AG09309 (cell line): ENCODE results near the gene GLI3.

Source experiments
- DNase-seq: peaks from one replicate; pipeline ENCODE4 v3.0.0-alpha.2; 2010; ENCODE audit warnings: low read depth
- H3K4me3 ChIP-seq: 2 replicates; pipeline ENCODE4 v1.5.1; 2011; ENCODE audit warnings: mild to moderate bottlenecking, low read depth, low read length, moderate library complexity; ENCODE audit not compliant: control insufficient read depth
- CTCF ChIP-seq: IDR thresholded peaks from 2 replicates; pipeline ENCODE4 v1.5.1; 2011; ENCODE audit warnings: mild to moderate bottlenecking, low read depth, low read length, inconsistent platforms; ENCODE audit not compliant: insufficient read depth, control insufficient read depth; ENCODE audit errors: missing control alignments

The GLI3 gene

GRCh38 chr7:42023262-42023661, 213.7 kb downstream of the GLI3 start:
- no peak overlapping the region for H3K4me3 ChIP-seq
- DNase-seq: no peak
- no peak for TF ChIP-seq CTCF

DNA sequence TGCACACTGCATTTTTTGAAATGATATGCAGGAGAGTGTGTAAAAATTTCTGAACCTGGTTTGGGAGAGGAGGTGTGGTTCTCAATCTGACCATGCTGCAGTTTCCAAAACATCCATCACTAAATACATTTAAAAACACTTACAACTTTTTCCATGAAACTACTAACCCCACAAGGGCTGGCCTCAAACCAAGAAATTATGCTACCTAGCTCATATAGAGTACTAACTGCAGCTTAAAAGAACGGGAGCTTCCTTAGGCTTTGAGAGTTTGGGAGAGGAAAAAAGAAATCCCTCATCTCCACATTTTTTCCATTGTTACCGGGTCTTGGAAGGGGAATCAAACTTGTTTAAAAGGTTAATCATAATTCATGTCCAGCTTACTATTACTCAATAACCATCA, 214.2 kb downstream of the GLI3 start:
- TF ChIP-seq CTCF: no peak
- no peak for DNase-seq

GRCh38 chr7:42022056-42022455, 215.0 kb downstream of the GLI3 start:
- no peak overlapping the region for H3K4me3 ChIP-seq
- TF ChIP-seq CTCF: no peak
- no peak for DNase-seq

More for the DNA sequence above, 214.2 kb downstream of the GLI3 start:
- no peak overlapping the region for H3K4me3 ChIP-seq

GRCh38 chr7:42021631-42022030, 215.4 kb downstream of the GLI3 start:
- no peak for TF ChIP-seq CTCF
- no peak for DNase-seq

DNA sequence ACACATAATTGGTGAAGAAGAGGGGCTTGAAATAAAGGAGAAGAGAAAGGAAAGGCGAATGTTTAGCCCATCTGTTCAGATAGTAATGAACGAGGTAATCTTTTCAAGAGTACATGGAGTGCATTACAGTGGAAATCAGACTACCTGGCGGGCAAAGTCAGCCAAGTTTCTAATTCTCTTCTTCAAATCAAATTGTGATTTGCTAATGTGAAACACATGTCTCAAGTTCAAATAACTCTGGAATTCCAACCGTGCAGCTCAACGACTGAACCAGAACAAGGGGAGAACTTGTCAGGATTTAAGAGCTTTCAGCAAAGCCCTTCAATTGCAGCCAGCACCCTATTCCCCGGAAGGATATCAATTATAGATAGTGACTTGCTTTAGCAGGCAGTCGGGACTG, 216.9 kb downstream of the GLI3 start:
- no peak for DNase-seq
- H3K4me3 ChIP-seq: no peak overlapping the region
- no peak for TF ChIP-seq CTCF

More at GRCh38 chr7:42021631-42022030, 215.4 kb downstream of the GLI3 start:
- H3K4me3 ChIP-seq: no peak overlapping the region

GRCh38 chr7:42017349-42017986, 219.5 kb downstream of the GLI3 start:
- no peak for DNase-seq
- no peak for TF ChIP-seq CTCF
- no peak overlapping the region for H3K4me3 ChIP-seq
